ENCODE results near the gene ACAD8. TPM values are rescaled to one million over a fixed set of nuclear protein-coding genes. Genes with fewer than 3 reads are reported as not detected.

ACAD8 gene
- total and polyA plus RNA-seq, 10 of the 15 experiments (the other 5 are each of a cell fraction or from before 2014, with no cell fraction given), result 9.9 to 34.8 (median 22.2) TPM

GRCh38 chr11:134260983-134261382 is 7.6 kb downstream of the ACAD8 start:
- ChIA-PET POLR2A (interaction anchor here (1.0 kb wide), 1 partner anchor 12 kb away, joined by 3 read pairs; no protein-coding TSS in a partner anchor), CTCF (interaction anchor here (0.9 to 3.5 kb wide), 5 partner anchors 10 to 74 kb away, joined by 3 to 15 read pairs (median 4); no protein-coding TSS in a partner anchor), SMC1A (ENCODE audit: uncharacterized antibody, unreplicated experiment) (interaction anchor here (2.0 kb wide), 1 partner anchor 32 kb away, joined by 5 read pairs; no protein-coding TSS in a partner anchor), RAD21 (ENCODE audit: unreplicated experiment) (no interaction called here)
- Histone ChIP-seq H3K27me3 (replicated peaks in 1 of 2; ENCODE audit: control insufficient read depth in 2 of 2, insufficient read depth in 2 of 2, low read length in 1 of 2) (no peaks in the 10 kb centered on the region), H3K9ac (ENCODE audit: control insufficient read depth, insufficient read depth, low read length) (no peak overlapping the region), H3K4me1 (ENCODE audit: control insufficient read depth, insufficient read depth, low read length) (peaks cover 3% of the 10 kb centered on the region), H3K9me3 (replicated peaks; ENCODE audit: control insufficient read depth, insufficient read depth, low read length) (no peaks in the 10 kb centered on the region), H3K4me2 (ENCODE audit: control insufficient read depth, insufficient read depth) (no peak overlapping the region), H4K20me1 (ENCODE audit: control insufficient read depth, insufficient read depth) (no peaks in the 10 kb centered on the region), H3K27ac (ENCODE audit: control insufficient read depth, insufficient read depth) (no peak overlapping the region), H3K4me3 (no peak overlapping the region), H3K36me3 (ENCODE audit: control insufficient read depth in 2 of 2, insufficient read depth in 2 of 2, low read length in 1 of 2) (peaks cover 0 to 3% of the 10 kb centered on the region in 2 experiments; a peak in 1 of 4 replicates), H2AFZ (ENCODE audit: control insufficient read depth, low read depth, low read length) (no peak overlapping the region), H3K79me2 (ENCODE audit: control insufficient read depth, insufficient read depth, low read length) (no peaks in the 10 kb centered on the region)
- intact Hi-C loops (cut with micrococcal nuclease; ENCODE audit: unreplicated experiment) (no loop called here), in situ Hi-C loops (cut with MboI) (no loop called here)
- DNase-seq (ENCODE audit: low read depth, low spot score) (no peak), FAIRE-seq (no peak), ATAC-seq (no peak)
- 96% methylated on average over 16 of the region's 16 CpGs for WGBS (ENCODE audit: insufficient coverage, insufficient replicate concordance, low lambda C conversion rate, missing lambda C conversion rate)
- no peak for TF ChIP-seq MEF2A (IDR thresholded peaks at IDR 0.05; ENCODE audit: insufficient read depth, low read depth, low read length)
- TF ChIP-seq ZNF207 (IDR thresholded peaks at IDR 0.05; ENCODE audit: borderline replicate concordance), result no peak
- TF ChIP-seq, protein P1, sequence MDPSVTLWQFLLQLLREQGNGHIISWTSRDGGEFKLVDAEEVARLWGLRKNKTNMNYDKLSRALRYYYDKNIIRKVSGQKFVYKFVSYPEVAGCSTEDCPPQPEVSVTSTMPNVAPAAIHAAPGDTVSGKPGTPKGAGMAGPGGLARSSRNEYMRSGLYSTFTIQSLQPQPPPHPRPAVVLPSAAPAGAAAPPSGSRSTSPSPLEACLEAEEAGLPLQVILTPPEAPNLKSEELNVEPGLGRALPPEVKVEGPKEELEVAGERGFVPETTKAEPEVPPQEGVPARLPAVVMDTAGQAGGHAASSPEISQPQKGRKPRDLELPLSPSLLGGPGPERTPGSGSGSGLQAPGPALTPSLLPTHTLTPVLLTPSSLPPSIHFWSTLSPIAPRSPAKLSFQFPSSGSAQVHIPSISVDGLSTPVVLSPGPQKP (IDR thresholded peaks at IDR 0.05; ENCODE audit: low read depth, low read length), result no peak
- TF ChIP-seq MEF2B (IDR thresholded peaks at IDR 0.05; ENCODE audit: partially characterized antibody, poor library complexity, severe bottlenecking), result no peak
- no peak for TF ChIP-seq CREB1 (IDR thresholded peaks at IDR 0.05; ENCODE audit: low read depth)
- no peak for TF ChIP-seq POLR2AphosphoS5 (IDR thresholded peaks at IDR 0.05; ENCODE audit: low read length)
- TF ChIP-seq NR2C2 (IDR thresholded peaks at IDR 0.05; ENCODE audit: borderline replicate concordance, control insufficient read depth, insufficient read length, low read depth), result no peak
- BruUV-seq (replicated peaks), result no TSS peak

Measured in GM12878 (cell line).